OCI-LY1 (cell line): ENCODE results near the gene STARD4.

Source experiments
- H2AFZ ChIP-seq: fragments of 200-600 bp; sonication (generic), shearing (Covaris generic); 2 replicates; pipeline ENCODE4 v1.6.0; 2014; ENCODE audit warnings: antibody characterized with exemption, mild to moderate bottlenecking, low read length
- H3F3A ChIP-seq: fragments of 200-600 bp; sonication (generic), shearing (Covaris generic); 2 replicates; pipeline ENCODE4 v1.6.0; 2014; ENCODE audit warnings: mild to moderate bottlenecking, antibody characterized with exemption, low read length, moderate library complexity; ENCODE audit not compliant: insufficient read depth
- H3K27ac ChIP-seq: fragments of 200-600 bp; sonication (generic); 2 replicates; pipeline ENCODE4 v1.5.1; 2014; ENCODE audit warnings: low read length, mixed run types, mild to moderate bottlenecking, low read depth; ENCODE audit not compliant: poor library complexity, severe bottlenecking
- H3K27me3 ChIP-seq: fragments of 200-600 bp; sonication (generic); 2 replicates; pipeline ENCODE4 v1.6.0; 2014; ENCODE audit warnings: antibody characterized with exemption, mild to moderate bottlenecking, low read length, moderate library complexity; ENCODE audit not compliant: insufficient read depth
- H3K36me3 ChIP-seq: fragments of 200-600 bp; sonication (generic); 2 replicates; pipeline ENCODE4 v1.6.1; 2014; ENCODE audit warnings: mild to moderate bottlenecking, antibody characterized with exemption, low read length, moderate library complexity, mixed read lengths; ENCODE audit not compliant: insufficient read depth
- H3K4me1 ChIP-seq: fragments of 200-600 bp; sonication (generic); 2 replicates; pipeline ENCODE4 v1.5.1; 2014; ENCODE audit warnings: mild to moderate bottlenecking, low read length, moderate library complexity; ENCODE audit not compliant: insufficient read depth, severe bottlenecking
- H3K4me2 ChIP-seq: fragments of 200-600 bp; sonication (generic), shearing (Covaris generic); 2 replicates; pipeline ENCODE4 v1.6.1; 2014; ENCODE audit warnings: low read length
- H3K4me3 ChIP-seq: fragments of 200-600 bp; sonication (generic); 2 replicates; pipeline ENCODE4 v1.5.1; 2014; ENCODE audit warnings: low read length, low read depth, mild to moderate bottlenecking, mixed read lengths; ENCODE audit not compliant: poor library complexity, severe bottlenecking
- H3K79me2 ChIP-seq: fragments of 200-600 bp; shearing (Covaris generic); 2 replicates; pipeline ENCODE4 v1.6.1; 2016; ENCODE audit warnings: mixed run types, low read length, mixed read lengths; ENCODE audit not compliant: insufficient read depth
- H3K9ac ChIP-seq: fragments of 200-600 bp; sonication (generic), shearing (Covaris generic); 2 replicates; pipeline ENCODE4 v1.6.1; 2014; ENCODE audit warnings: mild to moderate bottlenecking, low read length, mixed read lengths
- H3K9me2 ChIP-seq: fragments of 200-600 bp; sonication (generic), shearing (Covaris generic); 2 replicates; pipeline ENCODE4 v1.6.1; 2014; ENCODE audit warnings: low read depth, mild to moderate bottlenecking, low read length, mixed read lengths
- H3K9me3 ChIP-seq: fragments of 200-600 bp; shearing (Covaris generic); 2 replicates; pipeline ENCODE4 v1.6.1; 2014; ENCODE audit warnings: low read length, mixed read lengths
- H4K20me1 ChIP-seq: fragments of 200-600 bp; sonication (generic), shearing (Covaris generic); 2 replicates; pipeline ENCODE4 v1.6.0; 2016; ENCODE audit warnings: mild to moderate bottlenecking, low read length; ENCODE audit not compliant: insufficient read depth
- EZH2 ChIP-seq: fragments of 200-600 bp; sonication (generic), shearing (Covaris generic); IDR thresholded peaks from 2 replicates; pipeline ENCODE4 v1.8.0; 2017; ENCODE audit warnings: borderline replicate concordance, mixed run types, mild to moderate bottlenecking, antibody characterized with exemption, low read length, moderate library complexity, mixed read lengths
- TF ChIP-seq, protein P1 (sequence below): fragments of 200-600 bp; sonication (generic), shearing (Covaris generic); IDR thresholded peaks from 2 replicates; pipeline ENCODE4 v1.5.1; 2017; ENCODE audit warnings: mild to moderate bottlenecking, antibody characterized with exemption, low read length, moderate library complexity, mixed read lengths

The STARD4 gene

DNA sequence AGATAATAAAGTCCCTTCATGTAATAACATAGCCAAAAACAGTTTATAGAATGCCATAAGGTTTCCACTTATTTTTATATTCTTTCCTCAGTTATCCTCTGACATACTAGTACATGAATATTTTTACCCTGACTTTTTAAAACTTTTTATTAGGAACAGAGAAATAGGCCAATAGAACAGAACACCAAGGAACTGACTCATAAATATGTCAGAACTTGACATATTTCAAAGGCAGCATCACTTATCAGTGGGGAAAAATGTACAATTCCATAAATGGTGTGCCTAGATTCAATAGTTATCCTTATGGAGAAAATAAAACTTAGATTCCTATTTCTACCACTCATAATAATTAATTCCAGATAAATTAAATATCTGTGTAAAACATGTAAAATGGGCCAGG, 9.4 kb downstream of the STARD4 start:
- H3K9me2 ChIP-seq = no peaks in the 10 kb centered on the region
- H3K4me2 ChIP-seq = no peak overlapping the region
- no peaks in the 10 kb centered on the region for H3F3A ChIP-seq
- H3K36me3 ChIP-seq = peaks cover 54% of the 10 kb centered on the region
- H4K20me1 ChIP-seq = no peaks in the 10 kb centered on the region
- H3K9me3 ChIP-seq = no peaks in the 10 kb centered on the region
- H3K9ac ChIP-seq = no peak overlapping the region
- no peaks in the 10 kb centered on the region for H3K4me1 ChIP-seq
- no peaks in the 10 kb centered on the region for H3K27me3 ChIP-seq
- no peak overlapping the region for H3K4me3 ChIP-seq
- H2AFZ ChIP-seq = no peak overlapping the region
- no peak overlapping the region for H3K27ac ChIP-seq
- TF ChIP-seq, protein P1, sequence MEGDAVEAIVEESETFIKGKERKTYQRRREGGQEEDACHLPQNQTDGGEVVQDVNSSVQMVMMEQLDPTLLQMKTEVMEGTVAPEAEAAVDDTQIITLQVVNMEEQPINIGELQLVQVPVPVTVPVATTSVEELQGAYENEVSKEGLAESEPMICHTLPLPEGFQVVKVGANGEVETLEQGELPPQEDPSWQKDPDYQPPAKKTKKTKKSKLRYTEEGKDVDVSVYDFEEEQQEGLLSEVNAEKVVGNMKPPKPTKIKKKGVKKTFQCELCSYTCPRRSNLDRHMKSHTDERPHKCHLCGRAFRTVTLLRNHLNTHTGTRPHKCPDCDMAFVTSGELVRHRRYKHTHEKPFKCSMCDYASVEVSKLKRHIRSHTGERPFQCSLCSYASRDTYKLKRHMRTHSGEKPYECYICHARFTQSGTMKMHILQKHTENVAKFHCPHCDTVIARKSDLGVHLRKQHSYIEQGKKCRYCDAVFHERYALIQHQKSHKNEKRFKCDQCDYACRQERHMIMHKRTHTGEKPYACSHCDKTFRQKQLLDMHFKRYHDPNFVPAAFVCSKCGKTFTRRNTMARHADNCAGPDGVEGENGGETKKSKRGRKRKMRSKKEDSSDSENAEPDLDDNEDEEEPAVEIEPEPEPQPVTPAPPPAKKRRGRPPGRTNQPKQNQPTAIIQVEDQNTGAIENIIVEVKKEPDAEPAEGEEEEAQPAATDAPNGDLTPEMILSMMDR = no peak
- TF ChIP-seq EZH2 = no peak
- H3K79me2 ChIP-seq = peaks cover 18% of the 10 kb centered on the region; the same call in 1 of the 2 replicates

DNA sequence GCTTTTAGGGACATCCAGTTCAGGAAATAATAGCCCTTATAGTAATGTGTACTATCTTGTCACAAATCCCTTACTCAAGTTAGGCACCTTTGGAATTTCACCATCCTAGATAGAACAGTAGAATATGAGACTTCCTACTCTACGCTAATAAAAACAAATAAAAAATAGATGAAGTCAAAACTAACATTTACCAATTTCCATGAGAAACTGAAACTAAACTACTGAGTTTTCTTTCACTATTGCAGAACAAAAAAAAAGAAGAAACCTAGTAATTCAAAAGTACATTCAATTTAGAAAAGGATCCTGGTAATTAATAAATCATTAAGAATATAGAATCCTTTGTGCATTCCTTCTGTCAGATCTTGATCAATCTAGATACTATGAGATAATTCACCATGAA, 14.0 kb downstream of the STARD4 start:
- Histone ChIP-seq H3K4me3 (no peak overlapping the region), H3K9me2 (no peaks in the 10 kb centered on the region), H4K20me1 (no peaks in the 10 kb centered on the region), H3K36me3 (peaks cover 61% of the 10 kb centered on the region), H3K9ac (no peak overlapping the region), H3K27ac (no peak overlapping the region), H3K4me2 (no peak overlapping the region), H3F3A (no peaks in the 10 kb centered on the region), H3K27me3 (no peaks in the 10 kb centered on the region), H2AFZ (no peak overlapping the region), H3K4me1 (peaks cover 12% of the 10 kb centered on the region), H3K79me2 (peaks cover 4% of the 10 kb centered on the region; the same call in 1 of the 2 replicates), H3K9me3 (no peaks in the 10 kb centered on the region)
- TF ChIP-seq, protein P1 = no peak
- no peak for TF ChIP-seq EZH2

GRCh38 chr5:111495159-111495558, 17.2 kb downstream of the STARD4 start:
- no peaks in the 10 kb centered on the region for H3K79me2 ChIP-seq
- peaks cover 52% of the 10 kb centered on the region for H3K36me3 ChIP-seq
- H3K27me3 ChIP-seq = no peaks in the 10 kb centered on the region
- H4K20me1 ChIP-seq = no peaks in the 10 kb centered on the region
- no peak overlapping the region for H2AFZ ChIP-seq
- H3K9me2 ChIP-seq = no peaks in the 10 kb centered on the region
- H3K4me1 ChIP-seq = peaks cover 12% of the 10 kb centered on the region
- no peak overlapping the region for H3K4me3 ChIP-seq
- no peaks in the 10 kb centered on the region for H3F3A ChIP-seq
- TF ChIP-seq EZH2 = no peak
- TF ChIP-seq, protein P1 = no peak
- no peak overlapping the region for H3K4me2 ChIP-seq
- H3K27ac ChIP-seq = peak overlapping the region; percentile 79
- H3K9ac ChIP-seq = no peak overlapping the region
- H3K9me3 ChIP-seq = no peaks in the 10 kb centered on the region
